Dermis blood vessel endothelial cell (primary cell): Measurements from ENCODE around the gene CORO1C. TPM values are rescaled to one million over a fixed set of nuclear protein-coding genes. Genes with fewer than 3 reads are reported as not detected.

Source experiments
- DNase-seq: peaks from one replicate; pipeline ENCODE4 v3.0.0; 2010
- total RNA-seq: library from RNA; depleted of rRNA; stranded (reverse); fragments of >200 nt; gene quantifications from 2 replicates; pipeline ENCODE4 v1.2.3, GENCODE V29; 2014

The CORO1C gene
- total RNA-seq, 1 donor from 2014 or later = 131 TPM

GRCh38 chr12:108724054-108724889 lies 7.0 kb downstream of the CORO1C start:
- DNase-seq = peak; percentile 64

- DNase-seq = peak; percentile 58
Measured at GRCh38 chr12:108722992-108723766, 8.1 kb downstream of the CORO1C start.

GRCh38 chr12:108722463-108722862 lies 8.9 kb downstream of the CORO1C start:
- DNase-seq = no peak

- no peak for DNase-seq
Measured at GRCh38 chr12:108721824-108722223, 9.5 kb downstream of the CORO1C start.

- peak; percentile 44 for DNase-seq
Measured at GRCh38 chr12:108720757-108721514, 10.4 kb downstream of the CORO1C start.

- no peak for DNase-seq
Measured at GRCh38 chr12:108717243-108717642, 14.1 kb downstream of the CORO1C start.

- DNase-seq = no peak
Measured at GRCh38 chr12:108714866-108715265, 16.5 kb downstream of the CORO1C start.

- no peak for DNase-seq
Measured at GRCh38 chr12:108713471-108713870, 17.8 kb downstream of the CORO1C start.

- DNase-seq = no peak
Measured at GRCh38 chr12:108712925-108713203, 18.5 kb downstream of the CORO1C start.

GRCh38 chr12:108712165-108712924 lies 19.0 kb downstream of the CORO1C start:
- no peak for DNase-seq

- DNase-seq = peak; percentile 66
Measured at GRCh38 chr12:108711489-108712164, 19.7 kb downstream of the CORO1C start.

GRCh38 chr12:108709697-108710096 lies 21.6 kb downstream of the CORO1C start:
- no peak for DNase-seq

- no peak for DNase-seq
Measured at GRCh38 chr12:108704527-108704926, 26.8 kb downstream of the CORO1C start.

- DNase-seq = no peak
Measured at GRCh38 chr12:108702595-108703320, 28.6 kb downstream of the CORO1C start.

GRCh38 chr12:108701779-108702441 lies 29.4 kb downstream of the CORO1C start:
- peak; percentile 43 for DNase-seq

GRCh38 chr12:108700833-108701541 lies 30.3 kb downstream of the CORO1C start:
- DNase-seq = no peak

GRCh38 chr12:108699955-108700563 lies 31.3 kb downstream of the CORO1C start:
- DNase-seq = peak; percentile 89

GRCh38 chr12:108697905-108698304 lies 33.4 kb downstream of the CORO1C start:
- no peak for DNase-seq

- no peak for DNase-seq
Measured at GRCh38 chr12:108696996-108697290, 34.4 kb downstream of the CORO1C start.
